ENCODE data around the gene OGG1.

OGG1 gene

DNA sequence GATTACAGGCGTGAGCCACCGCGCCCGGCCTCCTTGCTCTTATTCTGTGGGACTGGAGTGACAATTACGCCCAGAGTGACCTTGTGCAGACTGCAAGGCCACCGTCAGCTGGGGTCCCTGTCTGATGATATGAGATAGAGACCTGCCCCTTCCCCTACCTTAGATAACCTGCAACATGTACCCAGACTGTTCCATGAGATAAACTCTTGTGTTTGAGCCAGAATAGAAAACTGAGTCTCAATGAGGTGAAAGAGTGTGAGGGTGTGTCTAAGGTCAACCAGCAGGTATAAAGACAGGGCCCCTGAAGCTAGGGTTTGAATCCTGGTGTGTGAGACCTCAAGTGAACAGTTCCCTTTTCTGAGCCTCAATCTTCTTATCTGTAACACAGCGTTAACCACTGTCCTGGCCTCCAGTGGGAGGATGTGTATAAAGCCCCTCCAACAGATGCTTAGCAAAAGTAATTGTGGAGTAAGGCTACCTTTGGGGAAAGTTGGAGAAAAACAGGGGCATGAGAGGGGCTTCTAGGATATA is 36.5 kb downstream of the OGG1 start:
- no peak for DNase-seq (ENCODE audit: low read depth in 2 of 2)

DNA sequence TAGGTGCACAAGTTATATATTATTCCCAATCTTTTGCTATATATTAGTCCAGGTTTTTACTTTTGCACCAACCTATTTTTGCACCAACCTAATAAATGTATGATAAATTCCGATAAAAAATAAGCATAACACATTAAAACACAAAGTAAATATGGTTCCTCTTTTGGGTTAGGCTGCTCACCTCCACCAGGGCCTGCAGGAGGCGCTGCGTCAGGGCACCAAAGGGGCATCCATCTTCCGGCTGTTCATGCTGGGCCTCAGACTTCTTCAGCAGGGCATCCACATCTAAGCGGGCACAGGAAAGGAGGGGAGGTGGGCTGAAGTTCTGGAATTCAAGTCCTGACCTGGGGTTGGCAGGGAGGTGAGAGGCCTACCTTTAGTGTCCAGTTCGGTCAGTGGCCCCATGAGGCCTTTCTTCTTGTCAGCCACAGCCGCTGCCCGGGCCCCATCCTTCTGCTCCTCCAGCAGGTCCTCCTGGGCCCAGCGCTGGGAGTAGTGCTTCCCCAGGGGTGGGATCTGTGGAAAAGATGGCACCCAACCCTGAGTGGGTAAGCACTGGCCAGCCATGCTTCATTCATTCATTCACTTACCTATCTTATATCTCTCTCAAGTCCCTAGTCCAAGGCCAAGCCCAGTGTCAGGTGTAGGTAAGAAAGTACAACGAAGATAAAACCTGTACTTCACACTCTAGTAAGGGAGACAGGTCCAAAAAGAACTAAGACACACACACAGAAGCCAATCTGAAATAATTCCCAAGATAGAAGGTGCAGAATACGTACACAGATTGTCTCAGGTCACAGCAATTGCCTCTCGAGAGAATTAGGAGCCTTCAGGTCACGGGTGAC is 37.3 kb downstream of the OGG1 start:
- DNase-seq (ENCODE audit: low read depth in 2 of 2): no peak

DNA sequence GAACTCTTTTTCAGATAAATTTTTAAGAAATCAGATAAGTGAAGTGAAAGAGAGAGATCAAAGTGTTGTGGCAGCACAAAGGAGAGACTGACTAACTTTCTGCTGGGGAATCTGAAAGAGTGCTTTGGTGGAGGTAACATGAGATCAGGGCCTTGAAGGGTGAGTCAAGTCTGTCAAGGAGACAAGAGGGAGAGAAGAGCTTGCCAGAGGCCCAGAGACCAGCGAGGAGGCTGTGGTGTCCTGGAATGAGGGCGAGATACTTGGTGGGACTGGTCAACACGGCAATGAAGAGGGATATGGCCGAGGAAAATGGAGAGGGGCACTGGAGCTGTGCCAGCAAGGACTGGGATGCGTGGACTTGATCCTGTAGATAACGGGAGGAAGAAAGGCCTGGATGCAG is 38.0 kb downstream of the OGG1 start:
- peak in 1 of 2 donors; percentile 41 for DNase-seq (ENCODE audit: low read depth in 2 of 2)

DNA sequence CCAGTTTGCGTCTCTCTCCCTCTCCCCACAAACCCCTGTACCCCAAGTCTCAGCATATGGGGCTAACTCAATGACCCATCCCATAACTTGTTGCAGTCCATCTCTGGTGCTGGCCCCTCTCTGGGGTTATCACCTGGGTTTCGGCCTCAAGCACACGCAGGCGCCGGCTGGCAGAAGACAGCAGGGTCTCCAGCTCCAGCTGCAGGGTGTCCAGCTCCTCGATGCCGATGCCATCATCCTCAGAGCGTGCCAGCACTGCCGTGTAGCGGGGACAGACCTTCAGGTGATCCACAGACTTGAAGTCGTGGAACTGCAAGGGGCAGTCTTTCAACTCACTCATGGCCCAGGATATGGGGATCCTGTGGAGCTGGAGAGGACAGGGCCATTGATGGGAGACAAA is 41.4 kb downstream of the OGG1 start:
- no peak for DNase-seq (ENCODE audit: low read depth in 2 of 2)

- DNase-seq (ENCODE audit: low read depth in 2 of 2): no peak
Measured at GRCh38 chr3:9791790-9792404, 42.1 kb downstream of the OGG1 start.

DNA sequence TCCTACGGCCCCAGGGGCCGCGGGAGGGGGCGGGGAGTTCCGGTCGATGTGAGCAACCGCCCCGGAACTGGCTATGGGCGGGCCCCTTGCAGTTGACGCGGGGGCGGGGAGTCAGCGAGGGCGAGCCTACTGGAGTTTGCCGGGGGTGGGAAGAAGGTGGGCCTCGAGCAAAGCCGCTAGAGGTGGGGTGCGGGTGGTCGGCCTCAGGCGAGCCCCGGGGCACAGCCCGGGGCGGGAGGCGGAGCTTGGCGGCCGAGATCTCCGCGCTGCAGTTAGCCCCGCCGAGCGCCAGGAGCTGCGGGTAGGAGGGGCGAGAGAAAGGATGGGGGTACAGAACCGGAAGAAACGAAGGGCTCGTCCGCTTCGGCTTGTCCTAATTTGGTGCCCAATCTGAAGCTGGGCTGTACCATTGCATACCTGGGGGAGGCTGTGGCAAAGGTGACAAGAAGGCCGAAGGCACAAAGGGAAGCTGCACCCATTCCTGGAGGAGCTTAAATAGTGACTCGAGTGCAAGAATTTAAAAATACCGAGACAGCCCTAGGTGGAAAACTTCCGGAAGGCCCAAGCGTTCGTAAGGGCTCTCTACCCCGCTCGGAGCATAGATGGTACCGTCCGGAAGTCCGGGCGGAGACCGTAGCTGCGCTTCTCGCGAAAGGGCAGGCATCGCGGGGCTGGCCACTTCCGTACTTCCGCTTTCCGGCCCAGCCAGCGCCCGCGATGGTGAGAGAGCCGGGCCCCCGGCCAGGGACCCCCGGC is 42.8 kb downstream of the OGG1 start, which contains the start of the genes ARPC4 and TADA3:
Gene ARPC4, plus strand, starts transcription at position 678 of the 756 bp plus-strand sequence. Its CDS starts 40 bp downstream, at position 718.
Gene TADA3, minus strand, starts transcription at position 69 of the 756 bp plus-strand sequence. CDS start 1,007 bp downstream, outside the sequence.
- peak; percentile 84 to 90 for DNase-seq (ENCODE audit: low read depth in 2 of 2)

GRCh38 chr3:9793161-9793781 is 43.5 kb downstream of the OGG1 start:
- DNase-seq (ENCODE audit: low read depth in 2 of 2): no peak

- no peak for DNase-seq (ENCODE audit: low read depth in 2 of 2)
Measured at GRCh38 chr3:9794400-9794799, 44.6 kb downstream of the OGG1 start.

DNA sequence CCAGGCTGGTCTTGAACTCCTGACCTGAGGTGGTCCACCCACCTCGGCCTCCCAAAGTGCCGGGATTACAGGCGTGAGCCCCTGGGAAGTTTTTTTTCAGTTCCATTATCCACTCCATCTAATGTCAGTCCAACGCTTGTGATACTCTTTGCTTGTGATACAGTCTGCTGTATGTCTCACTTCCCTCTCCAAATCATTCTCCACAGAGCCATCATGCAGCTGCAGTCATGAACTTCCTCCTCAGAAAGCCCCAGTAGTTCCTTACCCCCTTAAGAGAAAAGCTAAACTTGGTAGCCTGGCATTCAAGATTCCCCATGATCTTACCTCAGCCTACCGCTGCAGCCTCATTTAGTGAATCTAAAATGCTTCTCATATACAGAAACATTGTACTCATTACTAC is 45.5 kb downstream of the OGG1 start:
- DNase-seq (ENCODE audit: low read depth in 2 of 2): no peak

GRCh38 chr3:9797196-9797945 is 47.6 kb downstream of the OGG1 start:
- DNase-seq (ENCODE audit: low read depth in 2 of 2): no peak

DNA sequence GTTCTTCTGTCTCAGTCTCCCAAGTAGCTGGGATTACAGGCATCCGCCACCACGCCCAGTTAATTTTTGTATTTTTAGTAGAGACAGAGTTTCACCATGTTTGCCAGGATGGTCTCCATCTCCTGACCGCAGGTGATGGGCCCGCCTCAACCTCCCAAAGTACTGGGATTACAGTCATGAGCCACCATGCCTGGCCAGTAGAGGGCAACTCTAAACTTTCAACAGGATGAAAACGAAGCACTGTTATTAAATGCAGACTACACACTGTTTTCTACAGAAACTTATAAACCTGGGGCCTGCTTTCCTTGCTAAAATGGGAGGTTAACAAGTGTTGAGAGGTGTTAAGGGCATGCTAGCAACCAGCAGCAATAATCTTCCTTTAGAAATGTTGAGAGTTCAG is 50.8 kb downstream of the OGG1 start:
- no peak for DNase-seq (ENCODE audit: low read depth in 2 of 2)

DNA sequence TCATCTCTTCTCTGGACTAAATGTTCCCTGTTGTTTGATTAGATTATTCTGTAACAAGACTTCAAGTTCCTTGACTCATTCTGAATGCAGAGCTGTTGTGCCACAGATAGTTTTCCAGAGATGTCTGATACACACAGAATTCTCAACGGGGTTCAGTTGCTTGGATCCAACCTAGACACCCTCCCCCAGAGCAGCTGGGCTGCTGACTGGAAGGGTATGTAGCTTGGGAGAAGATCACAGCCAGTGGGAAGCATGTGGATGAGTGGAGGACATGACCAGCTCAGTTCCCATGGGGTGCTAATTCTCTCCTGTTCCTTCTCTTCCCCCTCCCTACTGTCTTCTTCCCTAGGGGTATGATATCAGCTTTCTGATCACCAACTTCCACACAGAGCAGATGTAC is 53.7 kb downstream of the OGG1 start:
- DNase-seq (ENCODE audit: low read depth in 2 of 2): no peak

- DNase-seq (ENCODE audit: low read depth in 2 of 2): no peak
Measured at GRCh38 chr3:9804996-9805395, 55.2 kb downstream of the OGG1 start.

DNA sequence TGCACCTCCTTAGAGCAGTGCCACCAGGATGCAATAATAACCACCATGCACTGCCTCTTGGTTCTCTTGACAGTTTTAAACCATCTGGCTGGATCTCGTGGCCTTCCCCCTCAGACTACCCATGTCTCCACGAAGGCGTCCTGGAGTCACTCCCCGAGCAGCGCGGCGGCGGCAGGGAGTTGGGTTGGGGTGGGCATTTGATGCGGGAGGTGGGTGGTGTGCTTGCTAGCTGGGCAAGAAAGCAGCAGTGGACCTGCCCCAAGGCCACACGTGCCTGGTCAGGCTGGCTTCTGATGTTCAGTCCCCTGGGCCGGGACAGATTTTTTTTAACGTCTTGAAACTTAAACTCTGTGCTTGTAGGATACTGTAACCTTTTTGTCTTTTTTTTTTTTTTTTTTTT is 56.4 kb downstream of the OGG1 start:
- DNase-seq (ENCODE audit: low read depth in 2 of 2): no peak

All from stimulated activated CD4-positive, alpha-beta T cell treated with anti-CD3 and anti-CD28 coated beads, Interleukin-15, amount 100 ng/mL, for 48 hours (primary cell).